Vagina (tissue), 2 donors: ENCODE measurements around the gene C20orf202. TPM values are rescaled to one million over a fixed set of nuclear protein-coding genes. Genes with fewer than 3 reads are reported as not detected.

ENCODE experiments used
- DNase-seq, 2 donors: peaks; one replicate each; pipeline ENCODE4 v3.0.0-alpha.2; 2017; ENCODE audit errors: extremely low spot score in 2 of 2
- H3K27ac ChIP-seq: fragments of 200-600 bp; sonication (generic); one replicate; pipeline ENCODE4 v1.5.1; 2019
- H3K27me3 ChIP-seq: fragments of 200-600 bp; sonication (generic); one replicate; pipeline ENCODE4 v1.5.1; 2019
- H3K36me3 ChIP-seq, 2 donors: fragments of 200-600 bp; sonication (generic); one replicate each; pipeline ENCODE4 v1.5.1; 2017 to 2019
- H3K4me1 ChIP-seq: fragments of 200-600 bp; sonication (generic); one replicate; pipeline ENCODE4 v1.5.1; 2019
- H3K4me3 ChIP-seq, 2 donors: fragments of 200-600 bp; sonication (generic); 1 replicate in 1 of 2; 2 replicates in 1 of 2; pipeline ENCODE4 v1.5.1; 2016 to 2019
- H3K9me3 ChIP-seq: fragments of 200-600 bp; sonication (generic); one replicate; pipeline ENCODE4 v1.5.1; 2019
- CTCF ChIP-seq, 3 experiments: fragments of 450-650 bp in 2 of 3; fragments of 200-600 bp in 1 of 3; sonication (generic) in 1 of 3; IDR thresholded peaks; one replicate each; pipeline ENCODE4 v1.5.1; 2017 to 2019; ENCODE audit warnings: antibody characterized with exemption in 3 of 3, mild to moderate bottlenecking in 2 of 3, moderate library complexity in 2 of 3
- POLR2A ChIP-seq, 2 donors: fragments of 450-650 bp; IDR thresholded peaks; one replicate each; pipeline ENCODE4 v1.6.1; 2017; ENCODE audit warnings: antibody characterized with exemption in 2 of 2, mild to moderate bottlenecking in 2 of 2, moderate library complexity in 2 of 2
- POLR2AphosphoS5 ChIP-seq, 2 donors: sonication (generic); formaldehyde crosslinking; IDR thresholded peaks; one replicate each; pipeline ENCODE4 v1.9.0; 2017; ENCODE audit warnings: antibody characterized with exemption in 2 of 2, mild to moderate bottlenecking in 2 of 2, low read depth in 1 of 2; ENCODE audit not compliant: insufficient read depth in 1 of 2
- intact Hi-C: fragments of 100-400 bp; cut with DNase I; formaldehyde crosslinking; loops from one replicate; pipeline ENCODE4 v1.15.1; 2023
- total RNA-seq: library from RNA; depleted of rRNA; stranded (reverse); fragments of >200 nt; gene quantifications from one replicate; pipeline ENCODE4 v1.2.3, GENCODE V29; 2016

Gene C20orf202
- total RNA-seq, 1 donor from 2014 or later, result not detected

DNA sequence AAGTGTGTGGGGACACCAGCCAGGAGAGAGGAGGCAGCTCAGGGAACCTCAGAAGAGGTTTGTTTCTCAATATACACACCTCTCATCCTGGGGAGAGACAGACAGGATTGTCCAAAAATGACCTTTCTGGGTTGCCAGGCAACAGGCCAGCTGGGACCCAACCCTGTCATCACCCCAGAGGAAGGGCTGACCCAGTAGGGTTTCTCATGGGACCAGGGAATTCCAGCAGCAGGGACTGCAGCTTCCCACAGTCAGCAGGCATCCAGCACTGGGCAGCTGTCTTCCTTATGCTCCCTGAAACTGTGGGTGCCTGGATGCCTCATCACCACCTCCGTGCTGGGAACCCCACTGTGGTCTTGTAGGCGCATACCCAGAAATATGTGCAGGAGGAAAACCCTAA lies 1.3 kb downstream of the C20orf202 start:
- Histone ChIP-seq H3K27ac (no peak overlapping the region), H3K27me3 (no peaks in the 10 kb centered on the region), H3K4me3 (no peak overlapping the region), H3K36me3 (no peaks in the 10 kb centered on the region), H3K4me1 (no peaks in the 10 kb centered on the region), H3K9me3 (no peaks in the 10 kb centered on the region)
- TF ChIP-seq CTCF (IDR thresholded peaks at IDR 0.05) (no peak), POLR2A (IDR thresholded peaks at IDR 0.05) (no peak), POLR2AphosphoS5 (IDR thresholded peaks at IDR 0.05; ENCODE audit: insufficient read depth in 1 of 2, low read depth in 1 of 2) (no peak)
- intact Hi-C loops, result loop anchor here (10.0 kb wide), 1 partner anchor 390 kb away; no protein-coding TSS in a partner anchor
- no peak for DNase-seq

DNA sequence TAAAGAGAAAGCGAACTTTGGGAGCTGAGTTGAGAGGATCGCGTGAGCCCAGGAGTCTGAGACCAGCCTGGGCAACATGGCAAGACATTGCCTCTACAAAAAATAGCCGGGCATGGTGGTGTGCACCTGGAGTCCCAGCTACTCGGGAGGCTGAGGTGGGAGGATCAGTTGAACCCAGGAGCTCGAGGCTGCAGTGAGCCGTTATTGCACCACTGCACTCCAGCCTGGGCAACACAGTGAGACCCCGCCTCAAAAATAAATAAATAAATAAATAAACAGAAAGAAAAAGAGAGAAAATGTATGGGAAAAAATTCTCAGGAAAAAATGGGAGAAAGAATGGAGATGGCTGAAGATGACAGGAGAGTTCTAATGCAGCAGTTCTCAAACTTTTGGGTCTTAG lies 2.5 kb downstream of the C20orf202 start:
- no peaks in the 10 kb centered on the region for H3K27me3 ChIP-seq
- no peak overlapping the region for H3K27ac ChIP-seq
- intact Hi-C loops, result loop anchor here (10.0 kb wide), 1 partner anchor 391 kb away; no protein-coding TSS in a partner anchor
- peak; percentile 12 to 25 for DNase-seq
- H3K36me3 ChIP-seq, result no peaks in the 10 kb centered on the region
- no peaks in the 10 kb centered on the region for H3K4me1 ChIP-seq
- TF ChIP-seq POLR2AphosphoS5 (IDR thresholded peaks at IDR 0.05; ENCODE audit: insufficient read depth in 1 of 2, low read depth in 1 of 2) (no peak), CTCF (IDR thresholded peaks at IDR 0.05) (no peak), POLR2A (IDR thresholded peaks at IDR 0.05) (no peak)
- H3K9me3 ChIP-seq, result no peaks in the 10 kb centered on the region
- no peak overlapping the region for H3K4me3 ChIP-seq

DNA sequence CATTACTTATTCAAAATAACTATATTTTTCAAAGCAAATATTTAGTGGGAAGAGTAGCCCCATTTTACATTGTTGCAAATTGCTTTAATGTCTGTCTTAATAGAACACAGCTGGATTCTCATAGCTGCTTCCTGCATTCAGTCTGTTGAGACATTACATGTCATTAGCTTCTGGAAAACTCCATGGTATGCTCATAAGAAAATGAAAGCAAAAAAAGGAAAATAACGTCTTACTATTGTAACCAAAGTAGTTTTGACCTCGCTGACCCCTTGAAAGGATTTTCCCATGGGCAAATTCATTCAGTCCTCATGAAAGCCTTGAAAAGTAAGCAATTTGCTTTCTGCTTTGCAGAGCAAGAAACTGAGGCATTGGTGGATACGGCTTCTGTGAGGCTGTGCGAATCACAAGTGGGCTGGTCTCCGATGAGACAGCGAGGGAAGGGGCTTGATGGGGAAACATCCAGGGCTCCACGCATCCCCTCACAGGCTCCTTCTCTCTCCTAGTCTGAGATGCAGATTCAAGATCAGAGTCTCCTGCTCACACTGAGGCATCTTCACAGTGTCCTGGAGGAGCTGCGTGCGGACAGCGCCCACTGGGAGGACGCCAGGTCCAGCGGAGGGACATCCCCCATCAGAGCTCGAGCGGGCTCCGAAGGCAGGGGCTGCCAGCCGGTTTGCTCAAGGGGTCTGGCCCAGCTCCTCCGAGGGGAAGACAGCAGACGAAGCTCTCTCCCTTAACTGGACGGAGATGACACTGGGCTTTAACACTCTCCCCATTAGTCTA lies 3.3 kb downstream of the C20orf202 start:
- H3K9me3 ChIP-seq, result no peaks in the 10 kb centered on the region
- peak; percentile 60 to 72 for DNase-seq
- intact Hi-C loops, result loop anchor here (10.0 kb wide), 1 partner anchor 392 kb away; no protein-coding TSS in a partner anchor
- no peaks in the 10 kb centered on the region for H3K27me3 ChIP-seq
- no peak overlapping the region for H3K4me3 ChIP-seq
- no peak for TF ChIP-seq POLR2A (IDR thresholded peaks at IDR 0.05)
- no peak for TF ChIP-seq POLR2AphosphoS5 (IDR thresholded peaks at IDR 0.05; ENCODE audit: insufficient read depth in 1 of 2, low read depth in 1 of 2)
- no peak for TF ChIP-seq CTCF (IDR thresholded peaks at IDR 0.05)
- no peaks in the 10 kb centered on the region for H3K4me1 ChIP-seq
- no peak overlapping the region for H3K27ac ChIP-seq
- H3K36me3 ChIP-seq, result no peaks in the 10 kb centered on the region

- no peak for TF ChIP-seq POLR2A (IDR thresholded peaks at IDR 0.05)
- TF ChIP-seq CTCF (IDR thresholded peaks at IDR 0.05), result no peak
- no peak for TF ChIP-seq POLR2AphosphoS5 (IDR thresholded peaks at IDR 0.05; ENCODE audit: insufficient read depth in 1 of 2, low read depth in 1 of 2)
- H3K4me3 ChIP-seq, result no peak overlapping the region
- H3K4me1 ChIP-seq, result no peaks in the 10 kb centered on the region
- no peaks in the 10 kb centered on the region for H3K9me3 ChIP-seq
- intact Hi-C loops, result loop anchor here (10.0 kb wide), 1 partner anchor 393 kb away; no protein-coding TSS in a partner anchor
- no peaks in the 10 kb centered on the region for H3K27me3 ChIP-seq
- no peaks in the 10 kb centered on the region for H3K36me3 ChIP-seq
- no peak overlapping the region for H3K27ac ChIP-seq
- DNase-seq, result peak in 1 of 2 donors; percentile 32
Measured at GRCh38 chr20:1207293-1207878, 4.1 kb downstream of the C20orf202 start.
